ENCODE measurements around the gene CAPN11. TPM values are rescaled to one million over a fixed set of nuclear protein-coding genes. Genes with fewer than 3 reads are reported as not detected.

The CAPN11 gene
- total RNA-seq, 1 experiment from 2014 or later: not detected

GRCh38 chr6:44182911-44183390 lies 24.3 kb downstream of the CAPN11 start:
- Histone ChIP-seq H3K9me2 (ENCODE audit: insufficient read depth) (no peaks in the 10 kb centered on the region), H3K4me1 (ENCODE audit: control insufficient read depth in 1 of 2, insufficient read depth in 2 of 2, low read length in 2 of 2) (peaks cover 0 to 8% of the 10 kb centered on the region in 2 experiments; a peak in 1 of 4 replicates), H4K20me1 (ENCODE audit: insufficient read depth) (no peaks in the 10 kb centered on the region), H3K4me3 (replicated peaks in 1 of 2; ENCODE audit: low read depth in 1 of 2, low read length in 2 of 2) (no peak overlapping the region), H3K36me3 (ENCODE audit: control insufficient read depth in 1 of 2, insufficient read depth in 2 of 2, low read length in 2 of 2) (no peaks in the 10 kb centered on the region), H3K79me2 (ENCODE audit: insufficient read depth, low read length) (no peaks in the 10 kb centered on the region), H3K27me3 (ENCODE audit: insufficient read depth, low read length) (no peaks in the 10 kb centered on the region), H3K9me3 (ENCODE audit: control insufficient read depth in 1 of 2, insufficient read depth in 1 of 2, low read depth in 1 of 2, low read length in 2 of 2) (no peaks in the 10 kb centered on the region), H3K27ac (ENCODE audit: low read depth, low read length) (no peak overlapping the region), H3K9ac (ENCODE audit: low read length) (no peak overlapping the region), H2AFZ (ENCODE audit: low read depth, low read length, poor library complexity, severe bottlenecking) (no peak overlapping the region), H3K4me2 (ENCODE audit: low read length) (no peak overlapping the region)
- ATAC-seq: no peak
- no peak for DNase-seq (ENCODE audit: low read depth, low spot score)
- intact Hi-C loops (cut with micrococcal nuclease): no loop called here
- CTCF ChIA-PET: no interaction called here
- no TSS peak for BruUV-seq (replicated peaks)
- POLR2A ChIA-PET: no interaction called here
- TF ChIP-seq ATF3 (IDR thresholded peaks at IDR 0.05) (no peak), EZH2 (IDR thresholded peaks at IDR 0.05) (no peak), ZFX (IDR thresholded peaks at IDR 0.05) (no peak), REST (IDR thresholded peaks at IDR 0.05; ENCODE audit: low read depth) (no peak), POLR2AphosphoS5 (IDR thresholded peaks at IDR 0.05; ENCODE audit: low read depth, low read length) (no peak), ZBTB33 (IDR thresholded peaks at IDR 0.05; ENCODE audit: extremely low read depth, insufficient replicate concordance, low read length) (no peak), YY1 (IDR thresholded peaks at IDR 0.05; ENCODE audit: extremely low read depth, insufficient replicate concordance, low read depth, low read length) (no peak), EGR1 (IDR thresholded peaks at IDR 0.05; ENCODE audit: low read depth) (no peak), FOSL1 (IDR thresholded peaks at IDR 0.05; ENCODE audit: low read depth) (no peak), CBX3 (IDR thresholded peaks at IDR 0.05; ENCODE audit: low read depth) (no peak), CEBPB (IDR thresholded peaks at IDR 0.05; ENCODE audit: low read depth) (no peak), SRF (IDR thresholded peaks at IDR 0.05; ENCODE audit: low read depth) (no peak), ELF1 (IDR thresholded peaks at IDR 0.05; ENCODE audit: borderline replicate concordance, low read depth) (no peak), ZNF274 (IDR thresholded peaks at IDR 0.05; ENCODE audit: low read depth, low read length) (no peak), CTCF (IDR thresholded peaks at IDR 0.05 in 2 of 3, conservative IDR thresholded peaks at IDR 0.05 in 1 of 3; ENCODE audit: borderline replicate concordance in 1 of 3, insufficient read depth in 1 of 3, low read depth in 2 of 3, low read length in 2 of 3) (no peak), MAX (IDR thresholded peaks at IDR 0.05) (no peak), EZH2phosphoT487 (IDR thresholded peaks at IDR 0.05; ENCODE audit: borderline replicate concordance) (no peak), SP1 (IDR thresholded peaks at IDR 0.05; ENCODE audit: low read depth) (no peak), SIN3A (IDR thresholded peaks at IDR 0.05; ENCODE audit: low read depth) (no peak), JUND (IDR thresholded peaks at IDR 0.05) (no peak)
- RAD21 ChIA-PET (ENCODE audit: low non-redundant PET in 1 of 2, low total read pairs in 2 of 2, uncharacterized antibody in 2 of 2, unreplicated experiment in 2 of 2): no interaction called here

Measured in HCT116 (cell line).